ENCODE results near the gene OR2AE1. TPM values are rescaled to one million over a fixed set of nuclear protein-coding genes. Genes with fewer than 3 reads are reported as not detected.

Gene OR2AE1
- total and polyA plus RNA-seq, 9 of the 15 experiments (the other 6 are each of a cell fraction or from before 2014, with no cell fraction given), result 0.27 TPM; not detected in 8

DNA sequence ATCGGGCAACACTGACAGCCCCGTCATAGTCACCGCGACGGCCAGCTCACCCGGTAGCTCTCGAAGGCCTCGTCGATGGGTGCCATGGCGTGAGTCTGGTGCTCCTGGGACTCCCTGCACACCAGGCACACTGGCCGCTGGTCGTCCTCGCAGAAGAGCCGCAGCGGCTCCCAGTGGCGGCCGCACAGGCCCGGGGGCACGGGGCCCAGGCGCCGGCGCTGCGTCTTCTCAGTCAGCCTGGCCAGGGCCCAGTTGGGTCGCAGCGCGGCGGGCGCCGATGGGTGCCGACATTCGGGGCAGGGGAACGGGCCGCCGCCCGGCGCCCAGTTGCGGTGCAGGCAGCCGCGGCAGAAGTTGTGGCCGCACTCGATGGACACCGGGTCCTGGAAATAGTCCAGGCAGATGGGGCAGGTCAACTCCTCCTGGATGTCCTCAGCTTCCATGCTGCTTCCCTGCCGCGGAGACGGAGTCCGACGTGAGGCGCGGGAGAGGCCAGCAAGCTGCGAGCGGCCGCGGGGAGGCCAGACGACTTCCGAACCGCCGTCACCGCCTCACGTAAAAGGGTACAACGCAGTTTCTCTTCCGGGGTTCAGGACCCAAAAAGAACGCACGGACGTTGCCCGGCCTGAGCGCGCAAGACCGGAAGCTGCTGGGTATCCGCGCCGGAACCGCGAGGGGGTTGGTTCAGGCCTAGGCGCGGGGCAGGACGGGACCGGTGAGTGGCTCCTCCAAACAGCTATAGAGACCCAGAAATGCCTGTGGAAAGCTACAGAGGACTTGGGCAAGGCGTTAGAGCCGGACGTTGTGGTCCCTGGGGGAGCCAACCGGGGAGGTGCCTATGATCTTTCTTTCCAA, 42.4 kb upstream of the OR2AE1 start, which contains the start of gene TRIM4 (continued):
- TF ChIP-seq ZNF384 (IDR thresholded peaks at IDR 0.05; ENCODE audit: low read depth, low read length) (no peak), SP2 (IDR thresholded peaks at IDR 0.05; ENCODE audit: extremely low read depth, low read depth, low read length, poor library complexity, severe bottlenecking) (peak; percentile 4), FOSL1 (tag; conservative IDR thresholded peaks at IDR 0.05) (peak; percentile 52), SMAD4 (CRISPR knock-in tag; conservative IDR thresholded peaks at IDR 0.05) (peak; percentile 26), ZFX (CRISPR knock-in tag; IDR thresholded peaks at IDR 0.05) (peak; percentile 95), PHF8 (IDR thresholded peaks at IDR 0.05; ENCODE audit: borderline replicate concordance, low read length) (peak; percentile 98), TCFL5 (CRISPR knock-in tag; conservative IDR thresholded peaks at IDR 0.05) (no peak), KLF1 (tag; IDR thresholded peaks at IDR 0.05) (peak; percentile 54; the same call in 1 of the 2 replicates), SMARCE1 (IDR thresholded peaks at IDR 0.05) (no peak), ESRRA (IDR thresholded peaks at IDR 0.05; ENCODE audit: borderline replicate concordance, low read depth) (peak; percentile 64; the same call in 1 of the 2 replicates)
- TF ChIP-seq, protein P1, sequence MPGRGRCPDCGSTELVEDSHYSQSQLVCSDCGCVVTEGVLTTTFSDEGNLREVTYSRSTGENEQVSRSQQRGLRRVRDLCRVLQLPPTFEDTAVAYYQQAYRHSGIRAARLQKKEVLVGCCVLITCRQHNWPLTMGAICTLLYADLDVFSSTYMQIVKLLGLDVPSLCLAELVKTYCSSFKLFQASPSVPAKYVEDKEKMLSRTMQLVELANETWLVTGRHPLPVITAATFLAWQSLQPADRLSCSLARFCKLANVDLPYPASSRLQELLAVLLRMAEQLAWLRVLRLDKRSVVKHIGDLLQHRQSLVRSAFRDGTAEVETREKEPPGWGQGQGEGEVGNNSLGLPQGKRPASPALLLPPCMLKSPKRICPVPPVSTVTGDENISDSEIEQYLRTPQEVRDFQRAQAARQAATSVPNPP (IDR thresholded peaks at IDR 0.05; ENCODE audit: borderline replicate concordance, insufficient read depth, insufficient read length), result no peak
- TF ChIP-seq, protein P2, sequence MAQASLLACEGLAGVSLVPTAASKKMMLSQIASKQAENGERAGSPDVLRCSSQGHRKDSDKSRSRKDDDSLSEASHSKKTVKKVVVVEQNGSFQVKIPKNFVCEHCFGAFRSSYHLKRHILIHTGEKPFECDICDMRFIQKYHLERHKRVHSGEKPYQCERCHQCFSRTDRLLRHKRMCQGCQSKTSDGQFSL (CRISPR knock-in tag; IDR thresholded peaks at IDR 0.05), result no peak
- TF ChIP-seq, protein P2 (tag; IDR thresholded peaks at IDR 0.05), result no peak
- TF ChIP-seq, protein P3, sequence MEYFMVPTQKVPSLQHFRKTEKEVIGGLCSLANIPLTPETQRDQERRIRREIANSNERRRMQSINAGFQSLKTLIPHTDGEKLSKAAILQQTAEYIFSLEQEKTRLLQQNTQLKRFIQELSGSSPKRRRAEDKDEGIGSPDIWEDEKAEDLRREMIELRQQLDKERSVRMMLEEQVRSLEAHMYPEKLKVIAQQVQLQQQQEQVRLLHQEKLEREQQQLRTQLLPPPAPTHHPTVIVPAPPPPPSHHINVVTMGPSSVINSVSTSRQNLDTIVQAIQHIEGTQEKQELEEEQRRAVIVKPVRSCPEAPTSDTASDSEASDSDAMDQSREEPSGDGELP (CRISPR knock-in tag; IDR thresholded peaks at IDR 0.05; ENCODE audit: borderline replicate concordance), result peak; percentile 73; the same call in 1 of the 2 replicates
- TF ChIP-seq, protein P4, sequence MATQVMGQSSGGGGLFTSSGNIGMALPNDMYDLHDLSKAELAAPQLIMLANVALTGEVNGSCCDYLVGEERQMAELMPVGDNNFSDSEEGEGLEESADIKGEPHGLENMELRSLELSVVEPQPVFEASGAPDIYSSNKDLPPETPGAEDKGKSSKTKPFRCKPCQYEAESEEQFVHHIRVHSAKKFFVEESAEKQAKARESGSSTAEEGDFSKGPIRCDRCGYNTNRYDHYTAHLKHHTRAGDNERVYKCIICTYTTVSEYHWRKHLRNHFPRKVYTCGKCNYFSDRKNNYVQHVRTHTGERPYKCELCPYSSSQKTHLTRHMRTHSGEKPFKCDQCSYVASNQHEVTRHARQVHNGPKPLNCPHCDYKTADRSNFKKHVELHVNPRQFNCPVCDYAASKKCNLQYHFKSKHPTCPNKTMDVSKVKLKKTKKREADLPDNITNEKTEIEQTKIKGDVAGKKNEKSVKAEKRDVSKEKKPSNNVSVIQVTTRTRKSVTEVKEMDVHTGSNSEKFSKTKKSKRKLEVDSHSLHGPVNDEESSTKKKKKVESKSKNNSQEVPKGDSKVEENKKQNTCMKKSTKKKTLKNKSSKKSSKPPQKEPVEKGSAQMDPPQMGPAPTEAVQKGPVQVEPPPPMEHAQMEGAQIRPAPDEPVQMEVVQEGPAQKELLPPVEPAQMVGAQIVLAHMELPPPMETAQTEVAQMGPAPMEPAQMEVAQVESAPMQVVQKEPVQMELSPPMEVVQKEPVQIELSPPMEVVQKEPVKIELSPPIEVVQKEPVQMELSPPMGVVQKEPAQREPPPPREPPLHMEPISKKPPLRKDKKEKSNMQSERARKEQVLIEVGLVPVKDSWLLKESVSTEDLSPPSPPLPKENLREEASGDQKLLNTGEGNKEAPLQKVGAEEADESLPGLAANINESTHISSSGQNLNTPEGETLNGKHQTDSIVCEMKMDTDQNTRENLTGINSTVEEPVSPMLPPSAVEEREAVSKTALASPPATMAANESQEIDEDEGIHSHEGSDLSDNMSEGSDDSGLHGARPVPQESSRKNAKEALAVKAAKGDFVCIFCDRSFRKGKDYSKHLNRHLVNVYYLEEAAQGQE (IDR thresholded peaks at IDR 0.05; ENCODE audit: borderline replicate concordance), result peak; percentile 34; the same call in 1 of the 2 replicates
- TF ChIP-seq, protein P4 (CRISPR knock-in tag; IDR thresholded peaks at IDR 0.05; ENCODE audit: low read depth), result 0 out of 2 replicates have a peak, but pooled peaks have one; percentile 8

Measured in K562 (cell line).